GM12874 (cell line): ENCODE results near the gene PANK4.

ENCODE experiments used
- CTCF ChIP-seq: IDR thresholded peaks from 2 replicates; pipeline ENCODE4 v1.5.1; 2011; ENCODE audit warnings: low read depth, mild to moderate bottlenecking, control low read depth, low read length, moderate library complexity; ENCODE audit not compliant: insufficient read depth

PANK4 gene

GRCh38 chr1:2512862-2513421 lies 13.5 kb downstream of the PANK4 start:
- no peak for TF ChIP-seq CTCF

- TF ChIP-seq CTCF, result no peak
These were observed 15.8 kb downstream of the PANK4 start for GRCh38 chr1:2510366-2511155.

- TF ChIP-seq CTCF, result no peak
These were observed 16.8 kb downstream of the PANK4 start for GRCh38 chr1:2509589-2509988.

GRCh38 chr1:2508751-2509150 lies 17.6 kb downstream of the PANK4 start:
- no peak for TF ChIP-seq CTCF

GRCh38 chr1:2508180-2508579 lies 18.2 kb downstream of the PANK4 start:
- TF ChIP-seq CTCF, result no peak

- TF ChIP-seq CTCF, result no peak
These were observed 18.6 kb downstream of the PANK4 start for GRCh38 chr1:2507744-2508155.

GRCh38 chr1:2506901-2507565 lies 19.4 kb downstream of the PANK4 start:
- TF ChIP-seq CTCF, result no peak
